ENCODE data around the gene PLA1A. TPM values are rescaled to one million over a fixed set of nuclear protein-coding genes. Genes with fewer than 3 reads are reported as not detected.

PLA1A gene
- polyA plus RNA-seq, 3 donors: 0.36 TPM; not detected in 2

DNA sequence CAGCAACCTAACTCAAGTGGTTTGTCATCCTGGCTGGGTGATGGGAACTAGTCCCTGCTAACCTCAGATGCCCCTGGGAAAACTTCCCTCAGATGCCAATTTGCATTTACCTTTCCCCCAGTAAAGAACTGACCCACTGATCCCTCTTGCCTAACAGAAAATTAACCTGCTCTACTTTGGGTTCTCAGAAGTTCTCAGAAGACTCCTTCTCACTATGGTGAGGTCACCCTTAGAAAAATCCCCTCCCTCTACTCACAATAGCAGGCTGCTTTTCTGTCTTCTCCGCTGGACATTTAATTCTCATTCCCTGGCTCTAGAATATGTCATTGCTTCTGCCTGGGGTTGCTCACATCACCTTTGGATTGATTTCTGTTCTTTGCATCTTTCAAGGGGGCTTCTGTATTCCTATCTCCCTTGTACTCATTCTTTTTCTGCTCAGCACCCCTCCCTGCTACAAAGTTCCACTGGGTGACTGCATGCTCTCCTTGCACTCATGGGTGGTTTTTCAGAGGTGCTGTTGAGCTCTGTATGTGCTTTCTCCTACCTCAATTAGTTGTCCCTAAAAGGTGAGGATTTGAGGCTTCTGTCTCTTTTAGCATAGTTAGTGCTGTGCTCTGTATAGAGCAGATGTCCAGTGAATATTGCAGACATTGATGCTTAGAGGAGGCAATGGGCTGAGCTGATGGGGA is 869 bp downstream of the PLA1A start:
- no peak overlapping the region for H3K27ac ChIP-seq (ENCODE audit: low read depth in 1 of 2, low read length in 2 of 2)
- H3K9ac ChIP-seq (ENCODE audit: insufficient read depth, low read length, poor library complexity, severe bottlenecking): no peak overlapping the region
- H3K9me3 ChIP-seq (replicated peaks in 1 of 2; ENCODE audit: control insufficient read depth in 1 of 2, insufficient read depth in 1 of 2, low read length in 2 of 2): no peaks in the 10 kb centered on the region
- no peak for DNase-seq
- no peak overlapping the region for H3K4me3 ChIP-seq (replicated peaks in 1 of 3; ENCODE audit: low read depth in 2 of 3, low read length in 3 of 3)
- H3K4me3 Mint-ChIP-seq: no peak overlapping the region
- no peak overlapping the region for H2AFZ ChIP-seq (ENCODE audit: insufficient read depth, low read depth, low read length, poor library complexity, severe bottlenecking)
- no peaks in the 10 kb centered on the region for H4K20me1 ChIP-seq (ENCODE audit: insufficient read depth, low read length)
- H3K27ac Mint-ChIP-seq: no peak overlapping the region
- H3K36me3 ChIP-seq (replicated peaks in 1 of 2; ENCODE audit: control insufficient read depth in 1 of 2, insufficient read depth in 2 of 2, low read length in 2 of 2): no peaks in the 10 kb centered on the region
- intact Hi-C loops (cut with micrococcal nuclease): no loop called here
- no peak overlapping the region for H3K4me2 ChIP-seq (replicated peaks; ENCODE audit: extremely low read depth, low read length, poor library complexity, severe bottlenecking)
- peaks cover 28% of the 10 kb centered on the region for H3K4me1 Mint-ChIP-seq
- H3K79me2 ChIP-seq (ENCODE audit: insufficient read depth, low read length): no peaks in the 10 kb centered on the region
- no peaks in the 10 kb centered on the region for H3K27me3 ChIP-seq (ENCODE audit: control insufficient read depth in 2 of 2, insufficient read depth in 2 of 2, low read length in 2 of 2)
- 100% methylated on average over 1 of the region's 1 CpG for WGBS (ENCODE audit: insufficient coverage)
- H3K4me1 ChIP-seq (ENCODE audit: control insufficient read depth in 1 of 2, insufficient read depth in 2 of 2, low read length in 2 of 2): peaks cover 18 to 26% of the 10 kb centered on the region in 2 donors
- TF ChIP-seq, protein P1, sequence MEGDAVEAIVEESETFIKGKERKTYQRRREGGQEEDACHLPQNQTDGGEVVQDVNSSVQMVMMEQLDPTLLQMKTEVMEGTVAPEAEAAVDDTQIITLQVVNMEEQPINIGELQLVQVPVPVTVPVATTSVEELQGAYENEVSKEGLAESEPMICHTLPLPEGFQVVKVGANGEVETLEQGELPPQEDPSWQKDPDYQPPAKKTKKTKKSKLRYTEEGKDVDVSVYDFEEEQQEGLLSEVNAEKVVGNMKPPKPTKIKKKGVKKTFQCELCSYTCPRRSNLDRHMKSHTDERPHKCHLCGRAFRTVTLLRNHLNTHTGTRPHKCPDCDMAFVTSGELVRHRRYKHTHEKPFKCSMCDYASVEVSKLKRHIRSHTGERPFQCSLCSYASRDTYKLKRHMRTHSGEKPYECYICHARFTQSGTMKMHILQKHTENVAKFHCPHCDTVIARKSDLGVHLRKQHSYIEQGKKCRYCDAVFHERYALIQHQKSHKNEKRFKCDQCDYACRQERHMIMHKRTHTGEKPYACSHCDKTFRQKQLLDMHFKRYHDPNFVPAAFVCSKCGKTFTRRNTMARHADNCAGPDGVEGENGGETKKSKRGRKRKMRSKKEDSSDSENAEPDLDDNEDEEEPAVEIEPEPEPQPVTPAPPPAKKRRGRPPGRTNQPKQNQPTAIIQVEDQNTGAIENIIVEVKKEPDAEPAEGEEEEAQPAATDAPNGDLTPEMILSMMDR (IDR thresholded peaks at IDR 0.05): no peak
- peaks cover 0 to 3% (median 2%) of the 10 kb centered on the region in 3 donors for H3K27me3 Mint-ChIP-seq (ENCODE audit: low read depth in 3 of 3)
- no peaks in the 10 kb centered on the region for H3K36me3 Mint-ChIP-seq
- H3K9me3 Mint-ChIP-seq: no peaks in the 10 kb centered on the region

DNA sequence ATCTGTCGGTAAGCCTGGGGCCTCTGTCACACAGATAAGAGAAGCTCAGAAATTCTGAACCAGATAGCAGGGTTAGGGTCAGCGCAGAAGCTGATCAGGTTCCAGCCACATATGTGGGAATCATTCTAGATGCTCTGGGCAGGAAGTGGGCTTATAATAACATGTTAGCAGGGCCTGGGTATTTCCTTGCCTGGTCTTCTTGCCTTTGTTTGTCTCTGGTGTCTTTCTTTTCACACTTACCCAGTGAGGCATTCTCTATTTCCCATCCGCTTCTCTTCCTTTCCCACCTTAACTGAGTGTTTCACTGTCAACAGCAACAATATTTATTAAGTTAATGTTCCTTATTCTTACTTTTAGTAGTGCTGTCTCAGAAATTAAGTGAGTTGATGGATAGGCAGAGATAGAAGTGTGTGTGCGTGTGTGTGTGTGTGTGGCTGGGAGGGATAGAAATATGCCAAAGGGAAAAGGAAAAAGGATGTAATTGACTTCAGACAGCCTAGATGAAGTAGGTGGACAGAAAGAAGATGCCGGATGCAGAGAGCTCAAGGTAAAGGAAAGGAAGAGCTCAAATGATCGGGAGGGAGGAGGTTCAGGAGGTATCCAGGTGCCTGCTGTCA is 2.0 kb downstream of the PLA1A start:
- Histone ChIP-seq H3K4me1 (ENCODE audit: control insufficient read depth in 1 of 2, insufficient read depth in 2 of 2, low read length in 2 of 2) (peaks cover 18 to 21% of the 10 kb centered on the region in 2 donors), H3K27ac (ENCODE audit: low read depth in 1 of 2, low read length in 2 of 2) (no peak overlapping the region), H3K27me3 (ENCODE audit: control insufficient read depth in 2 of 2, insufficient read depth in 2 of 2, low read length in 2 of 2) (no peaks in the 10 kb centered on the region), H3K36me3 (replicated peaks in 1 of 2; ENCODE audit: control insufficient read depth in 1 of 2, insufficient read depth in 2 of 2, low read length in 2 of 2) (no peaks in the 10 kb centered on the region), H3K9me3 (replicated peaks in 1 of 2; ENCODE audit: control insufficient read depth in 1 of 2, insufficient read depth in 1 of 2, low read length in 2 of 2) (no peaks in the 10 kb centered on the region), H4K20me1 (ENCODE audit: insufficient read depth, low read length) (no peaks in the 10 kb centered on the region), H3K9ac (ENCODE audit: insufficient read depth, low read length, poor library complexity, severe bottlenecking) (no peak overlapping the region), H3K4me2 (replicated peaks; ENCODE audit: extremely low read depth, low read length, poor library complexity, severe bottlenecking) (no peak overlapping the region), H2AFZ (ENCODE audit: insufficient read depth, low read depth, low read length, poor library complexity, severe bottlenecking) (no peak overlapping the region), H3K4me3 (replicated peaks in 1 of 3; ENCODE audit: low read depth in 2 of 3, low read length in 3 of 3) (no peak overlapping the region), H3K79me2 (ENCODE audit: insufficient read depth, low read length) (no peaks in the 10 kb centered on the region)
- 93% methylated on average over 2 of the region's 6 CpGs for WGBS (ENCODE audit: insufficient coverage)
- Mint-ChIP-seq H3K27ac (peak overlapping the region in 1 of 7 donors; percentile 56), H3K9me3 (no peaks in the 10 kb centered on the region), H3K4me1 (peaks cover 24% of the 10 kb centered on the region), H3K27me3 (ENCODE audit: low read depth in 3 of 3) (peaks cover 0 to 3% (median 2%) of the 10 kb centered on the region in 3 donors), H3K4me3 (no peak overlapping the region), H3K36me3 (no peaks in the 10 kb centered on the region)
- TF ChIP-seq, protein P1 (IDR thresholded peaks at IDR 0.05): no peak
- DNase-seq: no peak
- intact Hi-C loops (cut with micrococcal nuclease): no loop called here
